WTC11 (cell line): Measurements from ENCODE around the gene DTHD1.

ENCODE experiments used
- JUN ChIP-seq: sonication (generic); formaldehyde crosslinking; IDR thresholded peaks from 2 replicates; pipeline ENCODE4 v1.8.0; 2023; ENCODE audit warnings: mild to moderate bottlenecking, missing genetic modification reagents
- SP1 ChIP-seq: sonication (generic); formaldehyde crosslinking; conservative IDR thresholded peaks from 2 replicates; pipeline ENCODE4 v1.8.1; 2022; ENCODE audit warnings: missing genetic modification reagents
- TEAD4 ChIP-seq: sonication (generic); formaldehyde crosslinking; IDR thresholded peaks from 2 replicates; pipeline ENCODE4 v1.8.0; 2022; ENCODE audit warnings: mild to moderate bottlenecking, missing genetic modification reagents
- TP53 ChIP-seq: sonication (generic); formaldehyde crosslinking; IDR thresholded peaks from 2 replicates; pipeline ENCODE4 v1.8.1; 2023; ENCODE audit warnings: mild to moderate bottlenecking, missing genetic modification reagents
- TF ChIP-seq, protein P1 (sequence below): sonication (generic); formaldehyde crosslinking; IDR thresholded peaks from 2 replicates; pipeline ENCODE4 v1.8.0; 2022; ENCODE audit warnings: mild to moderate bottlenecking, missing genetic modification reagents
- TF ChIP-seq, protein P2 (sequence below): fragments of 200-600 bp; IDR thresholded peaks from 2 replicates; pipeline ENCODE4 v1.8.0; 2022; ENCODE audit warnings: antibody characterized with exemption
- TF ChIP-seq, protein P3 (sequence below): sonication (generic); formaldehyde crosslinking; IDR thresholded peaks from 2 replicates; pipeline ENCODE4 v1.8.1; 2023; ENCODE audit warnings: mild to moderate bottlenecking, missing genetic modification reagents, borderline replicate concordance

DNA sequence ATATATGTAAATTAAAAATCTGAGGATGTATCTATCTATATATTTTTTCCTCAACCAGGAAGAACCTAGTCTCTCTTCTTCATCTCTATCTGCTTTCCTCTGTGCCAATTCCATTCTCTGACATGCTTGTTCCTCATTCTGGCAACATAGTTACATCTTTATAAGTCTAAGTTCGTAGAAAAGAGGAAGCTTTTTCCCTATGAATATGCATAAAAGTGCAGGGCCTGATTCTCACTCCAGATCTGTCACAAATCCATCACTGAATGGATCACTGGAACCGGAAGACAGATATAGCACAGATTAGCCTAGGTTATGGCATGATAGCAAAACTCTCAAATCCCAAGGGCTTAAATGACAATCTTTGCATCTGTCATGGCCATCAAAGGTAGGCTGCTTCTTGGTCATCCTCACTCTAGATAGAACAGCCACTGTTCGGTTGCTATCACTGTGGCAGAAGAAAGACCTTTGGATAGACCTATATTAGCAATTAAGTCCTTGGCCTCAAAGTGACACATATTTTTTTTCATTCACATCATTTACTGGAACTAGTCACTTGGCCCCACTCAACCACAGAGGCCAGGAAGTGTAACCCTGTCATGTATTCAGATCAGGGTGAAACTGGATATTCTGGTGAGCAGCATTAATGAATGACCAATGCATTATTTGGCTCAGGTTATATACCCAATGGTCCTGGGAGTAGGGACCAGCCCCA lies 22.2 kb downstream of the DTHD1 start:
- TF ChIP-seq TEAD4 (CRISPR knock-in tag) (no peak), TP53 (CRISPR knock-in tag) (no peak), SP1 (CRISPR knock-in tag) (no peak), JUN (no peak)
- TF ChIP-seq, protein P1, sequence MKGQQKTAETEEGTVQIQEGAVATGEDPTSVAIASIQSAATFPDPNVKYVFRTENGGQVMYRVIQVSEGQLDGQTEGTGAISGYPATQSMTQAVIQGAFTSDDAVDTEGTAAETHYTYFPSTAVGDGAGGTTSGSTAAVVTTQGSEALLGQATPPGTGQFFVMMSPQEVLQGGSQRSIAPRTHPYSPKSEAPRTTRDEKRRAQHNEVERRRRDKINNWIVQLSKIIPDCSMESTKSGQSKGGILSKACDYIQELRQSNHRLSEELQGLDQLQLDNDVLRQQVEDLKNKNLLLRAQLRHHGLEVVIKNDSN (CRISPR knock-in tag), result no peak
- TF ChIP-seq, protein P2, sequence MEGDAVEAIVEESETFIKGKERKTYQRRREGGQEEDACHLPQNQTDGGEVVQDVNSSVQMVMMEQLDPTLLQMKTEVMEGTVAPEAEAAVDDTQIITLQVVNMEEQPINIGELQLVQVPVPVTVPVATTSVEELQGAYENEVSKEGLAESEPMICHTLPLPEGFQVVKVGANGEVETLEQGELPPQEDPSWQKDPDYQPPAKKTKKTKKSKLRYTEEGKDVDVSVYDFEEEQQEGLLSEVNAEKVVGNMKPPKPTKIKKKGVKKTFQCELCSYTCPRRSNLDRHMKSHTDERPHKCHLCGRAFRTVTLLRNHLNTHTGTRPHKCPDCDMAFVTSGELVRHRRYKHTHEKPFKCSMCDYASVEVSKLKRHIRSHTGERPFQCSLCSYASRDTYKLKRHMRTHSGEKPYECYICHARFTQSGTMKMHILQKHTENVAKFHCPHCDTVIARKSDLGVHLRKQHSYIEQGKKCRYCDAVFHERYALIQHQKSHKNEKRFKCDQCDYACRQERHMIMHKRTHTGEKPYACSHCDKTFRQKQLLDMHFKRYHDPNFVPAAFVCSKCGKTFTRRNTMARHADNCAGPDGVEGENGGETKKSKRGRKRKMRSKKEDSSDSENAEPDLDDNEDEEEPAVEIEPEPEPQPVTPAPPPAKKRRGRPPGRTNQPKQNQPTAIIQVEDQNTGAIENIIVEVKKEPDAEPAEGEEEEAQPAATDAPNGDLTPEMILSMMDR, result no peak
- TF ChIP-seq, protein P3, sequence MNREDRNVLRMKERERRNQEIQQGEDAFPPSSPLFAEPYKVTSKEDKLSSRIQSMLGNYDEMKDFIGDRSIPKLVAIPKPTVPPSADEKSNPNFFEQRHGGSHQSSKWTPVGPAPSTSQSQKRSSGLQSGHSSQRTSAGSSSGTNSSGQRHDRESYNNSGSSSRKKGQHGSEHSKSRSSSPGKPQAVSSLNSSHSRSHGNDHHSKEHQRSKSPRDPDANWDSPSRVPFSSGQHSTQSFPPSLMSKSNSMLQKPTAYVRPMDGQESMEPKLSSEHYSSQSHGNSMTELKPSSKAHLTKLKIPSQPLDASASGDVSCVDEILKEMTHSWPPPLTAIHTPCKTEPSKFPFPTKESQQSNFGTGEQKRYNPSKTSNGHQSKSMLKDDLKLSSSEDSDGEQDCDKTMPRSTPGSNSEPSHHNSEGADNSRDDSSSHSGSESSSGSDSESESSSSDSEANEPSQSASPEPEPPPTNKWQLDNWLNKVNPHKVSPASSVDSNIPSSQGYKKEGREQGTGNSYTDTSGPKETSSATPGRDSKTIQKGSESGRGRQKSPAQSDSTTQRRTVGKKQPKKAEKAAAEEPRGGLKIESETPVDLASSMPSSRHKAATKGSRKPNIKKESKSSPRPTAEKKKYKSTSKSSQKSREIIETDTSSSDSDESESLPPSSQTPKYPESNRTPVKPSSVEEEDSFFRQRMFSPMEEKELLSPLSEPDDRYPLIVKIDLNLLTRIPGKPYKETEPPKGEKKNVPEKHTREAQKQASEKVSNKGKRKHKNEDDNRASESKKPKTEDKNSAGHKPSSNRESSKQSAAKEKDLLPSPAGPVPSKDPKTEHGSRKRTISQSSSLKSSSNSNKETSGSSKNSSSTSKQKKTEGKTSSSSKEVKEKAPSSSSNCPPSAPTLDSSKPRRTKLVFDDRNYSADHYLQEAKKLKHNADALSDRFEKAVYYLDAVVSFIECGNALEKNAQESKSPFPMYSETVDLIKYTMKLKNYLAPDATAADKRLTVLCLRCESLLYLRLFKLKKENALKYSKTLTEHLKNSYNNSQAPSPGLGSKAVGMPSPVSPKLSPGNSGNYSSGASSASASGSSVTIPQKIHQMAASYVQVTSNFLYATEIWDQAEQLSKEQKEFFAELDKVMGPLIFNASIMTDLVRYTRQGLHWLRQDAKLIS (CRISPR knock-in tag), result no peak
